Frontal cortex (tissue), 4 donors: ENCODE data around the gene LRCH4. TPM values are rescaled to one million over a fixed set of nuclear protein-coding genes. Genes with fewer than 3 reads are reported as not detected.
A peak's percentile ranks its signal among the peaks of the same experiment; 100 is the strongest.
"Not testable (repeated sequence)": the region's sequence is repeated elsewhere in the genome, so short reads cannot be mapped to it uniquely, and the experiment has no call there.

ENCODE experiments used
- DNase-seq, 2 donors: peaks; one replicate each; pipeline ENCODE4 v3.0.0; 2012; ENCODE audit warnings: low spot score in 2 of 2
- FAIRE-seq: peaks from 2 replicates; lab custom pipeline; 2012; peaks lifted over from hg19 to GRCh38; lab: Jason Lieb, UNC
- total RNA-seq: library from RNA; depleted of rRNA; stranded (reverse); fragments of >200 nt; gene quantifications from one replicate; pipeline ENCODE4 v1.2.3, GENCODE V29; 2014
- donor health status: control.
- donor health status: control.
- donor health status: control.

The LRCH4 gene
- total RNA-seq, 1 donor from 2014 or later: 6.1 TPM

- FAIRE-seq: no peak
These were observed 14.7 kb downstream of the LRCH4 start for GRCh38 chr7:100570954-100571828.

GRCh38 chr7:100568896-100569844 is 16.8 kb downstream of the LRCH4 start:
- FAIRE-seq (no peak), DNase-seq (peak in 1 of 2 donors; percentile 59)

More at GRCh38 chr7:100570954-100571828, 14.7 kb downstream of the LRCH4 start:
- no peak for DNase-seq

- FAIRE-seq (no peak), DNase-seq (no peak)
These were observed 17.6 kb downstream of the LRCH4 start for GRCh38 chr7:100568176-100568895.

- DNase-seq (no peak), FAIRE-seq (no peak)
These were observed 18.2 kb downstream of the LRCH4 start for GRCh38 chr7:100567751-100568175.

GRCh38 chr7:100567031-100567730 is 18.7 kb downstream of the LRCH4 start:
- DNase-seq: no peak
- FAIRE-seq: no peak

GRCh38 chr7:100566018-100566531 is 19.9 kb downstream of the LRCH4 start:
- FAIRE-seq (no peak), DNase-seq (no peak)

GRCh38 chr7:100565133-100565571 is 20.8 kb downstream of the LRCH4 start:
- FAIRE-seq: no peak
- no peak for DNase-seq

- FAIRE-seq, DNase-seq: not testable (repeated sequence)
These were observed 21.5 kb downstream of the LRCH4 start for GRCh38 chr7:100564405-100564804.

GRCh38 chr7:100563809-100564400 is 22.0 kb downstream of the LRCH4 start:
- no peak for FAIRE-seq
- peak; percentile 67 to 86 for DNase-seq

GRCh38 chr7:100563100-100563564 is 22.8 kb downstream of the LRCH4 start:
- DNase-seq (no peak), FAIRE-seq (no peak)

GRCh38 chr7:100562195-100563099 is 23.5 kb downstream of the LRCH4 start:
- FAIRE-seq: no peak
- no peak for DNase-seq

GRCh38 chr7:100561491-100562194 is 24.3 kb downstream of the LRCH4 start:
- DNase-seq: no peak
- no peak for FAIRE-seq

- DNase-seq: no peak
- no peak for FAIRE-seq
These were observed 26.8 kb downstream of the LRCH4 start for GRCh38 chr7:100559127-100559526.

- DNase-seq: no peak
- no peak for FAIRE-seq
These were observed 29.4 kb downstream of the LRCH4 start for GRCh38 chr7:100556541-100556940.

GRCh38 chr7:100555701-100556100 is 30.2 kb downstream of the LRCH4 start:
- FAIRE-seq (no peak), DNase-seq (no peak)

GRCh38 chr7:100553032-100553431 is 32.9 kb downstream of the LRCH4 start:
- DNase-seq: no peak
- no peak for FAIRE-seq

GRCh38 chr7:100552532-100552931 is 33.4 kb downstream of the LRCH4 start:
- no peak for DNase-seq
- no peak for FAIRE-seq
